Activated CD4-positive, alpha-beta memory T cell treated with anti-CD3 and anti-CD28 coated beads, Interleukin-2, amount 10 ng/mL, durations not matched to agents 7 days and 5 days (primary cell): ENCODE results near the gene TXNDC12. TPM values are rescaled to one million over a fixed set of nuclear protein-coding genes. Genes with fewer than 3 reads are reported as not detected.

ENCODE experiments used
- CTCF ChIA-PET: fragments of 350-600 bp; sonication (Branson Sonifier 250); formaldehyde crosslinking; loops from one replicate; lab custom pipeline; 2021; ENCODE audit warnings: antibody characterized with exemption, inconsistent platforms; lab: Charles Lee
- POLR2A ChIA-PET: fragments of 350-600 bp; sonication (Branson Sonifier 250); formaldehyde crosslinking; loops from one replicate; lab custom pipeline; 2021; ENCODE audit warnings: antibody characterized with exemption; lab: Charles Lee
- DNase-seq: peaks from one replicate; pipeline ENCODE4 v3.0.0-alpha.2; 2020
- H3K27ac Mint-ChIP-seq: one replicate; pipeline ENCODE4 v1.8.0; 2021; ENCODE audit warnings: mild to moderate bottlenecking, mixed read lengths
- H3K27me3 Mint-ChIP-seq: one replicate; pipeline ENCODE4 v1.8.0; 2021; ENCODE audit warnings: mixed read lengths
- H3K36me3 Mint-ChIP-seq: one replicate; pipeline ENCODE4 v1.8.0; 2021; ENCODE audit warnings: low read depth, mixed read lengths
- H3K4me1 Mint-ChIP-seq: one replicate; pipeline ENCODE4 v1.8.0; 2021; ENCODE audit warnings: mixed read lengths
- H3K4me3 Mint-ChIP-seq: one replicate; pipeline ENCODE4 v1.8.0; 2021; ENCODE audit warnings: mild to moderate bottlenecking, mixed read lengths
- H3K9me3 Mint-ChIP-seq: one replicate; pipeline ENCODE4 v1.8.0; 2021; ENCODE audit warnings: mixed read lengths
- total RNA-seq, 2 experiments: library from RNA; stranded (reverse); gene quantifications; one replicate each; pipeline ENCODE4 v1.2.3, GENCODE V29; 2021

TXNDC12 gene
- total RNA-seq, 2 experiments from 2014 or later = 56.6 to 63.5 TPM

DNA sequence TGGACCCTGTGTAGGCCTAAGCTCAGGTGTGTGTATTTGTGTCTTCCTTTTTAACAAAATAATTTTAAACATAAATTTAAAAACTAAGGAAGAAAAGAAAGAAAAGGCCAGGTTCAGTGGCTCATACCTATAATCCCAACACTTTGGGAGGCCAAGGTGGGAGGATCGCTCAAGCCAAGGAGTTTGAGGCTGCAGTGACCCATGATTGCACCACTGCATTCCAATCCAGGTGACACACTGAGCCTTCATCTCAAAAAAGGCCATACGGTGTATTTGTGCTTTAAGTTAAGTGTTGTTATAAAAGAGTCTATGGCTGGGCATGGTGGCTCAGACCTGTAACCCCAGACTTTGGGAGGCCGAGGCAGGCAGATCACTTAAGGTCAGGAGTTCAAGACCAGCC lies 72.8 kb downstream of the TXNDC12 start:
- no peak for DNase-seq
- H3K36me3 Mint-ChIP-seq = no peaks in the 10 kb centered on the region
- H3K4me1 Mint-ChIP-seq = no peaks in the 10 kb centered on the region
- CTCF ChIA-PET = no interaction called here
- no peaks in the 10 kb centered on the region for H3K9me3 Mint-ChIP-seq
- H3K4me3 Mint-ChIP-seq = no peak overlapping the region
- peaks cover 6% of the 10 kb centered on the region for H3K27me3 Mint-ChIP-seq
- H3K27ac Mint-ChIP-seq = no peak overlapping the region
- POLR2A ChIA-PET = no interaction called here

GRCh38 chr1:51981555-51981954 lies 73.4 kb downstream of the TXNDC12 start:
- H3K4me1 Mint-ChIP-seq = no peaks in the 10 kb centered on the region
- no peaks in the 10 kb centered on the region for H3K9me3 Mint-ChIP-seq
- no peaks in the 10 kb centered on the region for H3K36me3 Mint-ChIP-seq
- peaks cover 5% of the 10 kb centered on the region for H3K27me3 Mint-ChIP-seq
- CTCF ChIA-PET = no interaction called here
- no peak for DNase-seq
- no peak overlapping the region for H3K27ac Mint-ChIP-seq
- POLR2A ChIA-PET = no interaction called here
- no peak overlapping the region for H3K4me3 Mint-ChIP-seq

- Mint-ChIP-seq H3K4me3 (no peak overlapping the region), H3K27ac (no peak overlapping the region), H3K9me3 (no peaks in the 10 kb centered on the region), H3K4me1 (no peaks in the 10 kb centered on the region), H3K27me3 (peaks cover 5% of the 10 kb centered on the region), H3K36me3 (no peaks in the 10 kb centered on the region)
- CTCF ChIA-PET = no interaction called here
- POLR2A ChIA-PET = no interaction called here
- no peak for DNase-seq
Measured at GRCh38 chr1:51978099-51978498, 76.9 kb downstream of the TXNDC12 start.

DNA sequence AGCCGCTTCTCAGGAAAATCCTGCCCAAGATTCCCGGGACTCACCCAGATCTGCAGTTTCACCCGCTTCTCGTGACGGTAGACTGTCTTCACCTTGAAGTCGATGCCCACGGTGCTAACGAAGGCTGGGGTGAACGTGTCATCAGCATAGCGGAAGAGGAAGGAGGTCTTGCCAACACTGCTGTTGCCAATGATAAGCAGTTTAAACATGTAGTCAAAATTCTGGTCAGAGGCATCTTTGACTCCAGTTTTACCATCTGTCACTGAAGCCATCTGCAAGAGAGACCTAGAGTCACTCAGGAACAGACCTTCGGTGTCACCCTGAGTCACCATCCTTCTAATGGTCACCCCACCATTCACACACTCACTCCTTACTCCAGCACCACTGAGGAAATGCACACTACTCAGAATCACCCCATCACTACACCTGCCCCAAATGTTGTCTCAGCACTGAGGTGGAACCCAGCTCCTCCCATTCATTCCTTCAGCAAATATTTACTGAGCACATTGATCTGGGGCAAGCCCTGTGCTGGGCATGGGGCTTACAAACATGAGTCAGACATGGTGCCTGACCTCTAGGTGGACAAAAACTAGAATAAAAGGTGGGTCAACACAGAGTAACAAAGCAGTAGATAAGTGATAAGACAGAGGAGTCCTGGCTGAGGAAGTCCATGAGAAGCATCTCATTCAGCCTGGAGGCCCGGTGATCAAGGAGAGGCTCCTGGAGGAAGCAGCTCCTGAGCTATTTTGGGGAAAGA lies 78.0 kb downstream of the TXNDC12 start:
- no peak for DNase-seq
- Mint-ChIP-seq H3K36me3 (no peaks in the 10 kb centered on the region), H3K9me3 (no peaks in the 10 kb centered on the region), H3K4me3 (no peak overlapping the region), H3K27me3 (peaks cover 5% of the 10 kb centered on the region), H3K27ac (no peak overlapping the region), H3K4me1 (no peaks in the 10 kb centered on the region)
- POLR2A ChIA-PET = no interaction called here
- CTCF ChIA-PET = no interaction called here

DNA sequence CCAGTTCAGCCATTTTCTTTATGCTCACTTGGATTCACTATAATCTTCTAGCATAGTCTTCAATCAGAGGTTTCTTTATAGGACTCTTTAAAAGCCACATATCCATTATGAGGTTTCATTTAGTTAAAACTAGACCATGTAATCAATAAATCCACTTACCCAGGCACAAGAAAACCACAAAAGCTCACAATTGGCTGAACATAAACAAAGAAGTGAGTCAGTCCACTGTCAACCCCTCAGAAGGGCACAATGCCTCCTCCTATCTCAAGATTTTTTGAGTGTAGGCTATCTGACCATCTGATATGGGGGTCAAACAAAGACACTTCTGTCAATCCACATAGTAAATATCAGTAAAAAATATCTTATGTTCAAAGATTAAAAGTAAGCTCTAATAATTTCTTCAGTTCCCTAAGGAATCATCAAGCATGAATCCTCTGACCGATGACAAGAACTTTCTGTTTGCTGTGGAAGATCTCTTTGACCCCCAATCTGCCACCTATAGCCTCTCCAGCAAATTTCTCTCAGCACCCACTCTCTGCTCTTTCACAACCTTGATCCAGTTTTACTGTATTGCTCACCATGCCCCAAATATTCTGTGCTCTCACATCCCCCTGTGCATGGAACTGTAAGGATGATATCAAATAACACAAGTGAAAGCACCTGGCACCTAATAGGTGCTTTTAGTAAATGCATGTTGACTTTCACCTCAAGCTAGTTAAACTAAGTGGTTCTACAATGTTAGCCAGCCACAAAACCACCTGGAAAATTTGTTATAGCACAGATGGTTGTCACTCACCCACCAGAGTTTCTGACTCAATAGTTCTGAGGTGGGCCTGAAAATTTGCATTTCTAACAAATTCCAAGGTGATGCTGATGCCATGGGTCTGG lies 81.2 kb downstream of the TXNDC12 start:
- DNase-seq = no peak
- CTCF ChIA-PET = interaction anchor here (0.8 kb wide), 1 partner anchor 55 kb away, joined by 3 read pairs; no protein-coding TSS in a partner anchor
- Mint-ChIP-seq H3K27me3 (peaks cover 5% of the 10 kb centered on the region), H3K27ac (no peak overlapping the region), H3K4me1 (no peaks in the 10 kb centered on the region), H3K9me3 (no peaks in the 10 kb centered on the region), H3K36me3 (no peaks in the 10 kb centered on the region), H3K4me3 (no peak overlapping the region)
- POLR2A ChIA-PET = no interaction called here

Other genes starting within 250 kb of the TXNDC12 start
- 100 to 1,000 TPM; 162 to 164 TPM for gene NRDC, start 176.5 kb downstream of the TXNDC12 start, total RNA-seq
- under 1 TPM; 0.03 to 0.08 TPM for gene RAB3B, start 64.5 kb downstream of the TXNDC12 start, total RNA-seq
- gene KTI12, start 21.4 kb downstream of the TXNDC12 start, total RNA-seq = 10 to 100 TPM; 11.3 to 11.5 TPM
- gene BTF3L4, start 1.1 kb upstream of the TXNDC12 start, total RNA-seq = 10 to 100 TPM; 35.0 to 38.1 TPM
- under 1 TPM; 0.30 to 0.35 TPM for gene ZFYVE9, start 86.9 kb upstream of the TXNDC12 start, total RNA-seq